Ishikawa (cell line): ENCODE measurements around the gene WDR82.

Experiments used
- NFIC ChIP-seq: IDR thresholded peaks from 2 replicates; pipeline ENCODE4 v1.6.1; 2012
- TCF12 ChIP-seq: IDR thresholded peaks from 2 replicates; pipeline ENCODE4 v1.6.1; 2012; ENCODE audit warnings: low read depth

DNA sequence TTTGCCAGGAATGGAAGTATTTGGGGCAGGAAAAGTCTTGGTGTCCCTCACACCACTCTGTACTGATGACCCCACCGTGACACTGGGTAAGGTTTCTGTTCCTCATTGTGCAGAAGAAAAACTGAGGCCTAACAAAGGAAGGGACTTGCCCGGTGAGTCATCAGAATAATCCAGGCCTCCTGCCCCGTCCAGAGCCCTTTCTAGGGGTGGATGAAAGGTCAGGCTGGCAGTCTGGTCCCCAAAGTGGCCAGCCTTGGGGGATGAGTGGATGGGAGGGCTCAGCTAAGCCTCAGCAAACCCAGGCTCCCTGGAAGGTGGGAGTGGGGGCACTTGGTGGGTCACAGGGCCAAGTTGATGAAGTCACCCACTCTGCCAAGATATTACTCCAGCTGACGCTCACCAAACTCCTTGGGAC lies 35.3 kb upstream of the WDR82 start:
- TF ChIP-seq TCF12 (no peak), NFIC (no peak)
